HEK293 (cell line): ENCODE data around the gene SNX7.

ENCODE experiments used
- CTCF ChIA-PET: fragments of 350-600 bp; formaldehyde crosslinking; extraction: SDS; loops from one replicate; lab custom pipeline; 2021; ENCODE audit warnings: antibody characterized with exemption; lab: Yijun Ruan, JAX
- POLR2A ChIA-PET: fragments of 300-600 bp; formaldehyde crosslinking; extraction: SDS; loops from one replicate; lab custom pipeline; 2020; ENCODE audit warnings: antibody characterized with exemption, inconsistent platforms; lab: Yijun Ruan, JAX
- H3K27ac ChIP-seq: fragments of 200-500 bp; sonication (Bioruptor generic); 2 replicates; pipeline ENCODE4 v1.5.1; 2014; ENCODE audit warnings: low read depth, low read length, control low read depth, inconsistent platforms; ENCODE audit errors: extremely low read depth
- H3K36me3 ChIP-seq, 2 experiments: fragments of 200-500 bp in 1 of 2; sonication (Bioruptor generic) in 1 of 2; 1 replicate in 1 of 2; 2 replicates in 1 of 2; pipeline ENCODE4 v1.5.1; 2014 to 2017; ENCODE audit warnings: inconsistent platforms in 2 of 2, low read length in 2 of 2; ENCODE audit not compliant: control insufficient read depth in 2 of 2, insufficient read depth in 1 of 2
- H3K4me1 ChIP-seq: fragments of 200-500 bp; sonication (Bioruptor generic); 2 replicates; pipeline ENCODE4 v1.5.1; 2014; ENCODE audit warnings: mild to moderate bottlenecking, low read length, inconsistent platforms; ENCODE audit not compliant: control insufficient read depth, insufficient read depth
- H3K4me3 ChIP-seq: 2 replicates; pipeline ENCODE4 v1.5.1; 2011; ENCODE audit warnings: low read depth, mild to moderate bottlenecking, control low read depth, low read length, moderate library complexity
- H3K9me3 ChIP-seq: fragments of 200-500 bp; sonication (Bioruptor generic); 2 replicates; pipeline ENCODE4 v1.5.1; 2014; ENCODE audit warnings: low read depth, low read length, inconsistent platforms; ENCODE audit not compliant: control insufficient read depth, insufficient read depth
- HOXC10 ChIP-seq: sonication (generic); formaldehyde crosslinking; IDR thresholded peaks from 2 replicates; pipeline ENCODE4 v1.8.1; 2023; ENCODE audit warnings: mild to moderate bottlenecking, missing genetic modification reagents
- KLF17 ChIP-seq: fragments of 450-650 bp; formaldehyde crosslinking; IDR thresholded peaks from 2 replicates; pipeline ENCODE4 v1.5.1; 2016; ENCODE audit warnings: missing biosample characterization, missing genetic modification characterization
- KLF9 ChIP-seq: fragments of 450-650 bp; formaldehyde crosslinking; IDR thresholded peaks from 2 replicates; pipeline ENCODE4 v1.5.1; 2016; ENCODE audit warnings: missing biosample characterization, missing genetic modification characterization, low read depth
- MEIS1 ChIP-seq: sonication (generic); formaldehyde crosslinking; IDR thresholded peaks from 2 replicates; pipeline ENCODE4 v1.8.1; 2022; ENCODE audit warnings: missing genetic modification reagents, mild to moderate bottlenecking, borderline replicate concordance
- ZBTB6 ChIP-seq: fragments of 450-650 bp; formaldehyde crosslinking; IDR thresholded peaks from 2 replicates; pipeline ENCODE4 v1.5.1; 2017; ENCODE audit warnings: missing biosample characterization, missing genetic modification characterization
- ZNF114 ChIP-seq: fragments of 450-650 bp; formaldehyde crosslinking; IDR thresholded peaks from 2 replicates; pipeline ENCODE4 v1.5.0; 2017; ENCODE audit warnings: missing biosample characterization, missing genetic modification characterization
- ZNF133 ChIP-seq: fragments of 450-650 bp; formaldehyde crosslinking; IDR thresholded peaks from 2 replicates; pipeline ENCODE4 v1.5.1; 2016; ENCODE audit warnings: missing biosample characterization, missing genetic modification characterization
- ZNF175 ChIP-seq: fragments of 450-650 bp; formaldehyde crosslinking; IDR thresholded peaks from 2 replicates; pipeline ENCODE4 v1.5.1; 2016; ENCODE audit warnings: missing biosample characterization, missing genetic modification characterization
- ZNF23 ChIP-seq: fragments of 450-650 bp; formaldehyde crosslinking; IDR thresholded peaks from 2 replicates; pipeline ENCODE4 v1.5.1; 2016; ENCODE audit warnings: missing biosample characterization, missing genetic modification characterization, borderline replicate concordance
- ZNF266 ChIP-seq: fragments of 450-650 bp; formaldehyde crosslinking; IDR thresholded peaks from 2 replicates; pipeline ENCODE4 v1.5.1; 2016; ENCODE audit warnings: missing biosample characterization, missing genetic modification characterization, low read depth
- ZNF280D ChIP-seq: fragments of 450-650 bp; formaldehyde crosslinking; IDR thresholded peaks from 2 replicates; pipeline ENCODE4 v1.5.1; 2016; ENCODE audit warnings: missing biosample characterization, missing genetic modification characterization
- ZNF302 ChIP-seq: fragments of 450-650 bp; formaldehyde crosslinking; IDR thresholded peaks from 2 replicates; pipeline ENCODE4 v1.5.1; 2016; ENCODE audit warnings: missing biosample characterization, missing genetic modification characterization, low read depth
- ZNF311 ChIP-seq: fragments of 450-650 bp; formaldehyde crosslinking; IDR thresholded peaks from 2 replicates; pipeline ENCODE4 v1.5.1; 2017; ENCODE audit warnings: missing biosample characterization, missing genetic modification characterization, borderline replicate concordance
- ZNF341 ChIP-seq: fragments of 450-650 bp; formaldehyde crosslinking; IDR thresholded peaks from 2 replicates; pipeline ENCODE4; 2016; ENCODE audit warnings: low read depth, missing biosample characterization, missing genetic modification characterization
- ZNF350 ChIP-seq: fragments of 450-650 bp; formaldehyde crosslinking; IDR thresholded peaks from 2 replicates; pipeline ENCODE4 v1.5.0; 2017; ENCODE audit warnings: missing biosample characterization, mild to moderate bottlenecking, missing genetic modification characterization
- ZNF501 ChIP-seq: fragments of 450-650 bp; formaldehyde crosslinking; IDR thresholded peaks from 2 replicates; pipeline ENCODE4 v1.5.1; 2016; ENCODE audit warnings: missing biosample characterization, missing genetic modification characterization
- ZNF585B ChIP-seq: fragments of 450-650 bp; formaldehyde crosslinking; IDR thresholded peaks from 2 replicates; pipeline ENCODE4 v1.5.1; 2016; ENCODE audit warnings: missing biosample characterization, missing genetic modification characterization
- ZNF623 ChIP-seq: fragments of 450-650 bp; formaldehyde crosslinking; IDR thresholded peaks from 2 replicates; pipeline ENCODE4 v1.5.1; 2016; ENCODE audit warnings: missing biosample characterization, missing genetic modification characterization
- ZNF639 ChIP-seq: fragments of 450-650 bp; formaldehyde crosslinking; IDR thresholded peaks from 2 replicates; pipeline ENCODE4 v1.5.1; 2016; ENCODE audit warnings: missing biosample characterization, missing genetic modification characterization
- ZNF660 ChIP-seq: fragments of 450-650 bp; IDR thresholded peaks from 2 replicates; pipeline ENCODE4 v1.5.1; 2018; ENCODE audit warnings: missing biosample characterization, mild to moderate bottlenecking, missing genetic modification characterization
- ZNF777 ChIP-seq: fragments of 450-650 bp; formaldehyde crosslinking; IDR thresholded peaks from 2 replicates; pipeline ENCODE4 v1.5.1; 2017; ENCODE audit warnings: missing biosample characterization, missing genetic modification characterization, borderline replicate concordance
- ZNF843 ChIP-seq: fragments of 450-650 bp; formaldehyde crosslinking; IDR thresholded peaks from 2 replicates; pipeline ENCODE4 v1.5.1; 2016; ENCODE audit warnings: missing biosample characterization, missing genetic modification characterization
- ZSCAN23 ChIP-seq: fragments of 450-650 bp; formaldehyde crosslinking; IDR thresholded peaks from 2 replicates; pipeline ENCODE4 v1.5.1; 2016; ENCODE audit warnings: missing biosample characterization, missing genetic modification characterization
- ZXDB ChIP-seq: fragments of 450-650 bp; formaldehyde crosslinking; IDR thresholded peaks from 2 replicates; pipeline ENCODE4 v1.5.1; 2016; ENCODE audit warnings: missing biosample characterization, missing genetic modification characterization
- TF ChIP-seq, protein P1 (sequence below): fragments of 450-650 bp; formaldehyde crosslinking; IDR thresholded peaks from 2 replicates; pipeline ENCODE4 v1.5.1; 2017; ENCODE audit warnings: missing biosample characterization, mild to moderate bottlenecking, missing genetic modification characterization, moderate library complexity
- TF ChIP-seq, protein P2 (sequence below): fragments of 450-650 bp; formaldehyde crosslinking; IDR thresholded peaks from 2 replicates; pipeline ENCODE4 v1.5.1; 2017; ENCODE audit warnings: missing biosample characterization, missing genetic modification characterization
- TF ChIP-seq, protein P3 (sequence below): fragments of 450-650 bp; formaldehyde crosslinking; IDR thresholded peaks from 2 replicates; pipeline ENCODE4 v1.5.1; 2016; ENCODE audit warnings: missing biosample characterization, missing genetic modification characterization

Gene SNX7

DNA sequence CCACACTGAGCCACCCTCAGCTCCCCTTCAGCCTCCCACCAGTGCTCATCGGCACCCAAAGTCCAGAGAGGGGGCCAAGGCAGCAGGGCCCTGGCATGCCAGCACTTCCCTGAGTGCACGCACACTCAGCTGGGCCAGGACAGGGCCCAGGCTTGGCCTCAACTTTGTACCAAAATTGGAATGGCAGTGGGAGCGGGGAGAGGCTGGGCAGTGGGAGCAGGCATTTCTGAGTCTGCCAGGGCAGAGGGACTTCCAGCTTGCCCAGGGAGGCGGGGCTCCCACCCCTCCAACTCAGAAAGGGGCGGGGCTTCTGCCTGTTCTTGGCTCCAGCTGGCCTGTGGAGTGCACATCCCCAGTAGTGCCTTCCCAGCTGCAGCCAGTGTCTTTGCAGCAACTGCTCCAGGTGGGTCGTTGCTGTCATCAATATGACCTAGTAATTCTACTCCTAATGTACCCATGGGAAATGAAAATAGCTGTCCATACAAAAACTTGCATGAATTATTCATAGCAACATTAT, 10.3 kb upstream of the SNX7 start (continued):
- no peak for TF ChIP-seq ZNF175 (tag by site-specific recombination)
- TF ChIP-seq MEIS1: no peak
- no peak for TF ChIP-seq ZNF639 (tag by site-specific recombination)
- TF ChIP-seq ZNF660 (tag by site-specific recombination): no peak
- TF ChIP-seq, protein P1, sequence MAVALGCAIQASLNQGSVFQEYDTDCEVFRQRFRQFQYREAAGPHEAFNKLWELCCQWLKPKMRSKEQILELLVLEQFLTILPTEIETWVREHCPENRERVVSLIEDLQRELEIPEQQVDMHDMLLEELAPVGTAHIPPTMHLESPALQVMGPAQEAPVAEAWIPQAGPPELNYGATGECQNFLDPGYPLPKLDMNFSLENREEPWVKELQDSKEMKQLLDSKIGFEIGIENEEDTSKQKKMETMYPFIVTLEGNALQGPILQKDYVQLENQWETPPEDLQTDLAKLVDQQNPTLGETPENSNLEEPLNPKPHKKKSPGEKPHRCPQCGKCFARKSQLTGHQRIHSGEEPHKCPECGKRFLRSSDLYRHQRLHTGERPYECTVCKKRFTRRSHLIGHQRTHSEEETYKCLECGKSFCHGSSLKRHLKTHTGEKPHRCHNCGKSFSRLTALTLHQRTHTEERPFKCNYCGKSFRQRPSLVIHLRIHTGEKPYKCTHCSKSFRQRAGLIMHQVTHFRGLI (tag by site-specific recombination): no peak
- no peak for TF ChIP-seq ZXDB
- TF ChIP-seq, protein P2, sequence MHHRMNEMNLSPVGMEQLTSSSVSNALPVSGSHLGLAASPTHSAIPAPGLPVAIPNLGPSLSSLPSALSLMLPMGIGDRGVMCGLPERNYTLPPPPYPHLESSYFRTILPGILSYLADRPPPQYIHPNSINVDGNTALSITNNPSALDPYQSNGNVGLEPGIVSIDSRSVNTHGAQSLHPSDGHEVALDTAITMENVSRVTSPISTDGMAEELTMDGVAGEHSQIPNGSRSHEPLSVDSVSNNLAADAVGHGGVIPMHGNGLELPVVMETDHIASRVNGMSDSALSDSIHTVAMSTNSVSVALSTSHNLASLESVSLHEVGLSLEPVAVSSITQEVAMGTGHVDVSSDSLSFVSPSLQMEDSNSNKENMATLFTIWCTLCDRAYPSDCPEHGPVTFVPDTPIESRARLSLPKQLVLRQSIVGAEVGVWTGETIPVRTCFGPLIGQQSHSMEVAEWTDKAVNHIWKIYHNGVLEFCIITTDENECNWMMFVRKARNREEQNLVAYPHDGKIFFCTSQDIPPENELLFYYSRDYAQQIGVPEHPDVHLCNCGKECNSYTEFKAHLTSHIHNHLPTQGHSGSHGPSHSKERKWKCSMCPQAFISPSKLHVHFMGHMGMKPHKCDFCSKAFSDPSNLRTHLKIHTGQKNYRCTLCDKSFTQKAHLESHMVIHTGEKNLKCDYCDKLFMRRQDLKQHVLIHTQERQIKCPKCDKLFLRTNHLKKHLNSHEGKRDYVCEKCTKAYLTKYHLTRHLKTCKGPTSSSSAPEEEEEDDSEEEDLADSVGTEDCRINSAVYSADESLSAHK: no peak
- TF ChIP-seq ZNF23 (tag by site-specific recombination): no peak
- no peak for TF ChIP-seq ZNF843 (tag by site-specific recombination)
- TF ChIP-seq ZNF266: no peak

DNA sequence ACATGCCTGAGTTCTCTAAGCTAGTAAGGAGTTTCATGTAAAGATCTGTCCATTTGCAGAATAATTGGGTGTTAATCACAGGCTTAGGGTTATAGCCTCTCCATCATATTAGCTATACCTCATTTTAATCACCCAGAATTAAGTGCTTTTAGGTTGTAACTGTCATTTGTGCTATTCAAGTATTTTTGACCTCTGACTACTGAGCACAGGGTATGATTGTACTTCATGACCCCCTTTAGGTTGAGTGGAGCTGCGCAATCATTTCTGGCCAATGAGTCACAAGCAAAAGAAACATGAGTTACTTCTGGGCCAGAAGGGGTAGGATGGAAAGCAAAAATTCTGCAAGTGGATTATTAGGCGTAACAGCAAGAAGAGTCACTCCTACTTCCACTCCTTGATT, 8.4 kb upstream of the SNX7 start:
- ChIA-PET POLR2A (no interaction called here), CTCF (no interaction called here)
- H3K9me3 ChIP-seq: no peaks in the 10 kb centered on the region
- H3K4me3 ChIP-seq: no peak overlapping the region
- H3K27ac ChIP-seq: no peak overlapping the region
- no peaks in the 10 kb centered on the region for H3K36me3 ChIP-seq
- no peaks in the 10 kb centered on the region for H3K4me1 ChIP-seq
- TF ChIP-seq ZNF311 (tag by site-specific recombination) (no peak), ZNF585B (tag by site-specific recombination) (no peak), KLF17 (tag by site-specific recombination) (no peak), ZNF133 (tag by site-specific recombination) (no peak), ZNF302 (tag by site-specific recombination) (no peak), ZNF114 (no peak), ZNF350 (tag by site-specific recombination) (no peak), ZSCAN23 (tag by site-specific recombination) (no peak), ZNF266 (no peak), ZNF341 (tag by site-specific recombination) (no peak), ZNF280D (no peak), ZNF777 (no peak), ZBTB6 (tag by site-specific recombination) (no peak), KLF9 (tag by site-specific recombination) (no peak), ZNF623 (tag by site-specific recombination) (no peak), HOXC10 (CRISPR knock-in tag) (no peak), ZNF501 (tag by site-specific recombination) (no peak), ZNF23 (tag by site-specific recombination) (no peak)
- TF ChIP-seq, protein P3, sequence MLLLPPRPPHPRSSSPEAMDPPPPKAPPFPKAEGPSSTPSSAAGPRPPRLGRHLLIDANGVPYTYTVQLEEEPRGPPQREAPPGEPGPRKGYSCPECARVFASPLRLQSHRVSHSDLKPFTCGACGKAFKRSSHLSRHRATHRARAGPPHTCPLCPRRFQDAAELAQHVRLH (tag by site-specific recombination): no peak
